Anterior cingulate cortex (tissue), 58 donors: ENCODE data around the gene SGPP2.
"Not testable (repeated sequence)": the region's sequence is repeated elsewhere in the genome, so short reads cannot be mapped to it uniquely, and the experiment has no call there.

Source experiments
- DNase-seq, 58 donors: peaks; one replicate each; lab custom pipeline; 2025; lab: John Stamatoyannopoulos, UW

SGPP2 gene

DNA sequence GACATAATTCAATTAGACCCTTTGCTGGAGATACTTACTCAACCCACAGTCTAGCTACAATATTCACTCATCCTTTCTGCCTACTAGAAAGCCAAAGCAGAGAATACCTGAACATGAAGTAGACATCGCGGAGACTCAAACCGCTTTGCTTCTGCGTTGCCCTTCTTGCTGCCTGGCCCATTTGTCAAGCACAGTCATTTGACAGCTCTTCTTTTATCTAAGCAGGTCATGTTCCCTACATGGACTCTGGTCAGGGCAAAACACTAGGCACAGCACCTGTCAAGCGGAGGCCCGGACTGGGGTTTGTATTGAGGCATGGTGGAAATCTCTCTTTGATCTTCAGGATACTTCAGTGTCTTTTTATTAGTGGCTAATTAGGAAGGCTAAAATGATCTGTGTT is 141.9 kb downstream of the SGPP2 start:
- DNase-seq = no peak

DNA sequence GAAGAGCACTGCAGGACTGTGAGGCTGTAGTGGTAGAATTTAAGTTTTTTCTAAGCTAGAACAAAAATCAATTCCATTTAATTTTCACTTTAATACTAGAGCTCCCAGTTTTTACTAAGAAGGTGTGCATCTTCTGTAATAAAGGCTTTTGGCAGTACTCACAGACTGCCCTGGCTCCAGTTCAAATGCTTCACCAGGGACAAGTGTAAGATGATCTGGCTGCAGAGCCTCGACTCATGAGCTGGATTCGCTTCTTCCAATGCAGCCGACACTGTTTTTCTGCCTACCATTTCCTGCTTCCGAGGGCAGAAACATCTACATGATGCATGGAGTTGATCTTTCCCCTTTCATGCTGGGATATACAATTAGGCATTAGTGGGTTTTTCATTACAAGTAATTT is 144.5 kb downstream of the SGPP2 start:
- no peak for DNase-seq

DNA sequence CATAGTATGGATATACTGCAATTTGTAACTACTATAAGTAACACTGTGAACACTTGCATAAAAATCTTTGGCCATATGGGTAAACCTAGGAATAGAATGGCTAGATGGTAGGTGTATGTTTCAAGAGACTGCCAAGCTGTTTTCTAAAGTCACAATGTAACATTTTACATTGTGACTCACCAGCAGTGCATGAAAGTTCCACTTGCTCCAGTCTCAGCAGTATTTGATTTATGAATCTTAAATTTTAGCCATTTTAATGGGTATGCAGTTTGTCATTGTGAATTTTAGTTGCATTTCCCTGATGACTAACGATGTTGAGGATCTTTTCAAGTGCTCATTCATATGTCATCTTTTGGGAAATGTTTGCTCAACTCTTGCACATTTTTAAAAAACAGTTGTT is 145.5 kb downstream of the SGPP2 start:
- peak in 2 of 58 donors; percentile 29 to 37 for DNase-seq

DNA sequence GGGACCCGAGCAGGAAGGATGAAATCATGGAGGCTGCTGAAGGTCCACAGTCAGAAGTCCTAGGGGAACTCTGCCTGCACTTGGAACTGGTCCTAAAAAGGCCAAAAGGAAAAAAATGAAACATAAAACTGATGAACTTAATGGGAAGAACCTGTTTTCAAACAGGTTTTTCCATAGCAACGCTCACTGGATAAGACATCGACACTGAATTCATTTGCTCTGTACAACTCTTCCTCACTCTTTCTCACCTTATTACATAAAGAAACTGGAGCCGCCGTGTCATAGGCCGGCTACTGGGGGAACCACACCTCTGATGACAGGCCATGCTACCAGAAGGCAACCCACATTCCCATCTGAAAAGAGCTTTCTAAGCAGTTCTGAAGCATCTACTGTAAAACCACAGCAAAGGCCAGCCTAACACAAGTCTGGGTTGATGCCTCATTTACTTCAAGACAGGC is 147.9 kb downstream of the SGPP2 start:
- DNase-seq = peak in 1 of 58 donors; percentile 31

DNA sequence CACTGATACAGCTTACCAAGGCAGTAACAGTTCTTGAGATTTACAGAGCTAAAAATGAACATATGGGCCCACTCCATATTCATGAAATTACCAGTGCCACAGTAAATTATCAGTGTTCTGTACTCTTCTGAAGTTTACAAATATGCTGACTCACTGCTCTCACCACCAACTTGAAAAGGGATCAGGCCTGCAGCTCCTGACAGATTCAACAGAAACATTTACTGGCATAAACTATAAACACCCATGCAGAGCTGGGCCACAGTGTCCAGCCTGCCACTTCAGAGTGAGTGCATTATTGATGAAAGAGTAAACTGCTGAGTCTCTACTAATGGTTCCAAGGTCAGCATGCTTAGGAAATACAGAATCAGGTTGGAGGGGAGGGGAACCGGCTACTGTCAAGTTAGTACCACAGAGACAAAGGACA is 148.4 kb downstream of the SGPP2 start:
- DNase-seq = peak in 7 of 58 donors; percentile 11 to 31 (median 26)

DNA sequence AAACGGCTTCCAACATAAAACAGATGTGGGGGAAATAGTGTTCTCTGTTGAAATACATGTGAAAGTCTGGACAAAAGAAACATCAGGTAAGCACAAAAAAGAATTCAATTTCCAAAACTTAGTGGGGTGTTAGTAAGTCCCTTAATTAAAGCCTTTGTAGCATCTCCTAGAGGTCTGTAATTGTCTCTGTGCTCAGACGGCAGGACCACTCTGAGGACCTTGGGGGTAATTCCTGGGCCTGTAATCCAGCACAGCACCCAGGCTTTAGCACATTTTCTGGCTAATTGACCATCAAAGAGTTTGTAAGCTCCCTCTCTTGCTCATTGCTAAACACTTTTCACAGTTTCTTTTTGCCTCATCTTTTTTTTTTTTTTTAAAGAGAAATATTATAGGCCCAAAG is 151.3 kb downstream of the SGPP2 start:
- DNase-seq = no peak

DNA sequence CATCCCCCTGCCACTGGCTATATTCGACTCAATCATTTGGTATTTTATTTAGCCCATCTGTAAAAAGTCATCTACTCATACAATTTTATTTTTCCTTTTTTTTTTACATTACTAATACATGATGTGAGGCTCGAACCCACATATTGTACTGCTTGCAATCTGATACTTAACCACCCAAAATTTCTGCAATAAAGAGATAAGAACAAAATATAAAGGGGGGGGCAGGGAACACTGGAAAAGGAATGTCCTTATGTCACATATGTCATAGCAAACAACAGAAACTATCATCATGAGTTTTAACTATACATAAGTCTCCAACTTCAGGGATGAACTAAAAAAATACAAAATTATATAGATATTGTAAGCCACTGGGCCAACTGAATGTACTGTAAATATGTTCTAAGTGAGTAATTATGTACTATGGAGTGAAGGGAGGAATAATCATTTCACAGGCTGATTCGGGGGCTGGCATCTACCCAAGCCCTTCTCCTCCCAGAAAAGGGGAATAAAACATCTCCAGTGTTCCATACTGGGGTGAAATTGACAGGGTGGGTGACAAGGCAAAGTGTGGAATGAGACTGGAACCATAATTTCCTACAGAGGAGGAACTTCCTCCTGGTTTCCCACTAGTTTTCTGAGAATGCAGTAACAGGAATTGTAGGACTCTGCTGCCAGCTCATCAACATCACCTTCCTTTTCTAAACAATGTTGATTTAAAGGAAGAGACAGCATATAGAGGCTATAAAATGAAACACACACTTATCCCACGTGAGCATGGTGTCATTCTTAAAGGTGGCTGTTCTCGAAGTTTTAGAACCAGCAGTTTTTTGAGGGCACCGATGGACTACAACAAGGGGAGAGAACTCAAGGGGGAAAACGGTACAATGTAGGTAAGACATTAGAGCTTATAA is 152.1 kb downstream of the SGPP2 start:
- DNase-seq = no peak

DNA sequence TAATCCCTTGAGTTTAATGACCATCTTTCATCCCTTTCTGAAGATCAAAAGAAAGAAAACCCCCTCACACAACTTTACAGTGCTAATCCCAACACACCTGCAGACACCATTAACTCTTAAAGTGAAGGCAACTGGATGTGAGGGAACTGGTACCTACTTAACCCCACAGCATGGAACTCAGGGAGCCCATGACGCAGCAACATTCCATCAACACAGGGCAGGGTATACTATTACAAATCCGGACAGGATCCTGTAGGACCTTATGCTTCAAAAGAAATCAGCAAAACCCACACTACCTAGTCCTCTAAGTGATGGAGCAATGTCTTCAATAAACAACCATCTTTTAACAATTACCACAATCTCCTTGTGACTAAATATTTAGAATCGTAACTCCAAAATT is 153.0 kb downstream of the SGPP2 start:
- no peak for DNase-seq

DNA sequence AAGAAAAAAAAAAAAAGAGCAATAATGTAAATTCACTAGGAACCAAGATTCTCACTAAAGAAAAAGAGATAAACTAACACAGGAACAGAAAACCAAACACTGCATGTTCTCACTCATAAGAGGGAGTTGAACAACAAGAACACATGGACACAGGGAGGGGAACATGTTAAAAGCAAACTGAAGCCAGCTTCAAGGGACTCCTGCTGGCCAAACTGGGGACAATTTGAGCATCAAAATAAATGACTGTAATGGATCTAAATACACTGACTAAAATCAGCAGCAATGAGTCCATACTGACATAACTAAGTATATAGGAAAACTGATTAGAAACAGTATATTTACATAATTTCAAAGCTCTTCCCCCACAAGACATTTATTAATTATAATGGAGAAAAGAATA is 158.6 kb downstream of the SGPP2 start:
- no peak for DNase-seq

DNA sequence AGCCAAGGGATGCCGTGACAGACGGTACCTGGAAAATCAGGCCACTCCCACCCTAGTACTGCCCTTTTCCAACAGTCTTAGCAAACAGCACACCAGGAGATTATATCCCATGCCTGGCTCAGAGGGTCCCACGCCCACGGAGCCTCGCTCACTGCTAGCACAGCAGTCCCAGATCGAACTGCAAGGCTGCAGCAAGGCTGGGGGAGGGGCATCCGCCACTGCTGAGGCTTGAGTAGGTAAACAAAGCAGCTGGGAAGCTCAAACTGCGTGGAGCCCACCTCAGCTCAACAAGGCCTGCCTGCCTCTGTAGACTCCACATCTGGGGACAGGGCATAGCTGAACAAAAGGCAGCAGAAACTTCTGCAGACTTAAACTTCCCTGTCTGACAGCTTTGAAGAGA is 160.2 kb downstream of the SGPP2 start:
- DNase-seq = not testable (repeated sequence)

DNA sequence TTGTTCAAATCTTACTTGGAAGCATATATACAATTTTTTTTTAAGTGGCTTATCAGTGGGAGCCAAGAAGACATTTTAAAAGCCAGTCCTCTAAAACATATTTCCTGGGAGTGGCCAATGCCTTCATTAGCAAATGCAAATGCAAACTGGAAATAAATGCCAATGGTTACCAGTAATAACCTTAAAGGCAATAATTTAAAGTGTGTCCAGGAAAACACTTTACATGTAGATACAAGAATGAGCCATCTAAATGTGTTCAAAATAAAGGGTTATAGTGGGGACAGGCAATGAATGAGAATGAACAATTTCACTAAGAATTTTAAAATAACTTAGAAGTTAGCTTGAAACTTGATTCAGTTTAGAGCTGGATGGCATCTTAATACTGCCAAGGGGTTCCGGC is 167.3 kb downstream of the SGPP2 start:
- DNase-seq = no peak

DNA sequence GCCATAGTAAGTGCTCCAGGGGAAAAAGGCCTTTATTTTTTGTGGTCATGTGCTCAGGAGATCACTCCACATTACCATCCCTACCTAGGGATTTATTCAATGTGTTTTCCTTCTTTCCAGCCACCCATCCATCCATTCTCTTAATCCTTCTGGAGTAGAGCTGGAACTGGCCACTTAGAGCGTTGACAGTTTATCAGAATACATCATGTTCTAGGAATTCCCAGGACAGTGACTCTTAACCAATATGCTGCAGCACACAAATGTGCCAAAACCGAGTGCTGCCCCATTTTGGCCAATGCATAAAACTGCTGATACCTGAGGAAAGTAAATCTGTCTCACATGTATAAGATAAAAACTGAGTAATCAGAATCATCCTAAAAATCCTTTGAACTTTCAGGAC is 167.8 kb downstream of the SGPP2 start:
- DNase-seq = no peak

DNA sequence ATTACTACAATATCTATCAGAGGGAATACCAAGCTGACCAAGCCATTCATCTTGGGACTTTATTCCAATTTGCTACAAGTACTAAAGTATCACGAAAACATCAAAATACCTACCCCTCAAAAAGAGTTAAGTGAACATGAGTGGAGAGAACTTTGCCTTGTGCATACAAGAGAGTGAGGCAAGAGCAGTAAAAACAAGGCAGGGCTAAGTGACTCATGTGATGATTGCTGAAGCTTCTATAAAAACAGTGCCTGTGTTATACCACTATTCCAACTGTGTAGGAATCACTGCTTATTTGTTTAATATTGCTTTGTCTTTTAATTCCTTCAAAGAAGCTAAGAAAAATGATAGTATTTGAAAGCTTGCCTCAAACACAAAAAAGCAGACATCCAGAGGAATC is 170.3 kb downstream of the SGPP2 start:
- DNase-seq = no peak

DNA sequence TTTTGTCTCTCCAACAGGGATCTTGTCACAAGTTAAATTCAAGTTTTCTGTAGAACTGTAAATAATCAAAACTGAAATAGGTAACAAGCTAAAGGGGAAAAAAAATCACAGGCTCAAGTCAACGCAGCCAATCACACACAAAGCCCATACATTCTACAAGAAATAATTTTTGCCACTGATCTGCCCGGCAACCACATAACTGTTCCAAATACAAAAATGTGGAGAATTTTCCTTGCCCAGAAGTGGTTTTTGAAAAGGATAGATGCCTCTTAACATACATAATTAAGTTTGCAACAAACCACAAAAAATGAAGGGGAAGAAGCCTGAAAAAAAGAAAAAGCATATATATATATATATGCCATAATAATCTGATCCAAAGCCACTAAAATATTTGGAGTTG is 171.2 kb downstream of the SGPP2 start:
- DNase-seq = no peak

DNA sequence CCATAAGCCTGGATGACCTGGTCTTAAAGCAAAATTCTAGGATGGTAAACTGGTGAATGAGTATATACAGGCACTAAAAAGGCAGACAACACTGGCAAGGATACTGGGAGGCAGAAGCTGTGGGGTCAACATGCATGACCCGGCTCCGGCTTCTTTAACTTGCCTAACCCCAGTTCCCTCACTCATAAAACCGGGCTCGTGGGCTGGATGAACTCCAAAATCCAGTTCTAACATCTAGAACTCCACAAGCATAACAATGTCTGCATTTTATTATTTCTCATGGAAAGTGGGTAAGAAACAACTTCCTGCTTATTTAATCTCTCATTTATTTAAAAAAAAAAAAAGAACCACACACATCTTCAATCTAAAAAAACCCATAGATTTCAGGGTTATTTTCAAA is 174.3 kb downstream of the SGPP2 start:
- DNase-seq = no peak

DNA sequence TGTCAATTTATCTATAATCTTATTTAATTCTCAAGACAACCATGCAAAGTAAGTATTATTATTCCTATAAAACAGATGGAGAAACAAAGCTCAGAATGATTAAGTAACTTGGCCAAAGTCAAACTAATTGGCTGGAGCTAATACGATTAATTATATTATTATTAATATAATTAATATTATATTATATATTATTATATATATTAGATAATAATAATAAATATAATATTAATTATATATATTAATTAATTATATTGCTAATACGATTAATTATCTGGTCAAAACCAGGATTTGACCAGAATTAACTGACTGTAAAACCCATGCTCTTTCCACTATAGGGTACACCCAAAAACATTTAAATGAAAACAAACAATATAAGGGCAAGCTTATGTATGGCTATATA is 179.2 kb downstream of the SGPP2 start:
- DNase-seq = no peak

DNA sequence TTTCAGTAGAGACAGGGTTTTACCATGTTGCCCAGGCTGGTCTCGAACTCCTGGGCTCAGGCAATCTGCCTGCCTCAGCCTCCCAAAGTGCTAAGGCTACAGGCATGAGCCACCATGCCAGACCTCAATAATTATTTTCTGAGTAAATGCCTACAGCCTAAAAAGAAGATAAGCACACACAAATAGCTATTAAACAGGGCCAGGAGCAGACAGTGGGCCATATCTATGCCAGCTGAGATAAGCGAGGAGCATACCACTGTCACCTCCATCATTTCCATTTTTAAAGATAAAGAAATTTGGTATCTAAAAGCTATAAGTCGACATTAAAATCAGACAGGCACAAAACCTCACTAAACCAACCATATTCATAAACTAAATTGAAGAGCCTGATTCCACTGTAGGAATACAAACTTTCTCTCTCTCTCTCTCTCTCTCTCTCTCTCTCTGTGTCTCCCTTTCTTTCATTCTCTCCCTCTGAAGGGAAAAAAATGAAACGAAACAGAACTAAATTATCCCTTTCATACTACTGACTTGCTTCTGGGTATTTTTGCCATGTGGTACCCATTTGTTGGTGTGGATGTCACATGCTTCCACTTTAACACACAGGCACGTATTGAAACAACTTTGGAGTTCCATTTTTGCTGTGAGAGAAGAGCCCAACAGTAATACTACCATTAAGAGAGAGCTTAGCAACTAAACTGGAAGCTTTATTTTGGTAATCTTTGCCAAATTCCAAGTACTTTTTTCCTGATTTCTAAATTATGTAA is 180.6 kb downstream of the SGPP2 start:
- no peak for DNase-seq

DNA sequence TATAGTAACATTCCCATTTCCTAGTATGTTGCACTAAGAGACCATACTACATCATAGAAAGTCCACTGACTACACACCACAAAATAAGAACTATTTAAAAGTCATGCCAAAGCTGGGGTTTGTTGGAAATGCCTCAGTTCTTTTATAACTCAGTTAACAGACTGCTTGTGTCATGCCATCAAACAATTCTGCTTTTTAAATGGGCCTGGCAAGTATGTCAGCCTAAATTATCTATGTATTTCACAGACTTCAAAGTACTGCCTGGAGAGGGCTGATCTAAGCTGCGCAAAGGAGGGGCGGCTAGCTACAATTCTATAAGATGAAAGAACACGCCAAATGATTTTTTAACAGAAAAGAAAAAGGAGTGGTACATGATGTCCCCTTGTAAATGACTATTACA is 182.0 kb downstream of the SGPP2 start:
- no peak for DNase-seq

DNA sequence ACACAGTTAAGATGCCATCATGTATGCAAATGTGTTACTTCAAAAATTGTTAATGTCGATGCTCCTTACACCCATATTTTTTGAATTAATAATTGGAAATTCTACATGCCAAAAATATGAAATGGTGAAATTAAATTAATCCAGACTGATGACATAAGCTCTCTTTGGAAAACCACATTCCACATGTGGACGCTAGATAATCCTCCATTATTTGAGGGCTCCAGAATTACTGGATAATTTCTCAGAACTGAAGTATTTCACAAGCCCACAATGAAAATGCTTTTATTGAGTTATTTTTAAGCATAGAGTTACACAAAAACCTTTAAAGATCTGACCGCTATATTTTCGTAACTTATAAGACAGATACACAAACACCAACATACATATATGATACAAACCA is 183.7 kb downstream of the SGPP2 start:
- DNase-seq = no peak

DNA sequence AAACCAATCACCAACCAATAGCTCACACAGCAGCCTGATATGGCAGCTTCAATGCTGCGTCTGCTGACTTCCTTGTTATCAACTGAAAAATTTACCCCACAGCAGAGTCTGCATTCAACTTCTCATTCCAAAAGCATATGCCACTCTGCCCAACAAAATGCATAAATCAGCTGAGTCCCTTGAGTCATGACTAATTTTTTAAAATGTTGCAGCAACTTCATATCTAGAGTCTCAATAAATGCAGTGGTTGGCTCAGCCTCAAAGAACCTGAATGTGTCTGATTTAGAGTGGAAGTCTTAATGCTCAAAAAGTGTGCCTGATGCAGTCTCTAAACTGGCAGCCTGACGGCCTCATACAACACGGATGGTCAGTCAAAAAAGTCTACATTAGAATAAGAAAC is 185.0 kb downstream of the SGPP2 start:
- no peak for DNase-seq
